ENCODE results near the gene GNG13. TPM values are rescaled to one million over a fixed set of nuclear protein-coding genes. Genes with fewer than 3 reads are reported as not detected.
A peak's percentile ranks its signal among the peaks of the same experiment; 100 is the strongest.

The GNG13 gene
- total RNA-seq, 1 donor from 2014 or later = not detected

DNA sequence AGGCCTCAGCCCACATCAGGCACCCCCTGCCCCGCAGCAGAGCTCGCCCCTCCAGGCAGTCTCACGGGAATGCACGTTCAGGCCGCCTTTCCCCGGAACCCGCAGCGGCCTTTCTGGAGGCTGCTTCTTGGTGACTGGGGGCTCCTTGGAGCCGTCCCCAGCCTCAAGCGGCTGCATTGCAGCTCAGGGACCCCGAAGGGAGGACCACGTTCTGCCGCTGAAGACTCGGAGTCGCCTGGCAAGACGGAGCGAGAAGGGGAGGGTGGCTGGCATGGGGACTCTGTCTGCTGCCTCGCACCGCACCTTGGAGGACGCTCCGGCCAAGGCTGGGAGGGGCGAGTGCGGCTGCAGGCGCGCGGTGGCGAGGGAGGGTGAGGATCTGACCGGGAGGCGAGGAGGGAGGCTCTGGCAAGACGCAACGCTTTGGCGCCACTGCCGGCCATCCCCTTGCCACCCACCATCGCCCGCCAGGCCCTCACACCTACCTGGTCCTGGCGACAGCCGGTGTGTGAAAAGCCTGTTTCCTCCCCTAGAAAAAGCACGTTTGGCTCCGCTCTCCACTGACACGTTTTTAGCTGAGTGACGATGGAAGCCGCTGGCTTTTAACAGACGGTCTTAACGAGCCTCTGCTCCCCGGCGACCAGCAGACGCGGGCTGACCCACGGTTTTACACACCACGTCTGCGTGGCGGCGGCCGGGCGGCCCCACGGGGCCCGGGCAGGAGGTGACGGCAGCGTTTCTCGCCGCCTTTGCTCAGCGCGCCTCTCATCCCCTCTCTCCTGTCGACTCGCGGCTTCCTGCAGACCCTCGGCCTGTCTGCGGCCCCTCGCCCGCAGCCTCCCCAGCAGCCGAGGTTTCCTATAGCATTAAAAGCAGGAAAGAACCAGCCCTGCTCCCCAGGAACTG lies 16.7 kb upstream of the GNG13 start:
- Histone ChIP-seq H3K79me2 (ENCODE audit: insufficient read depth, low read length) (no peaks in the 10 kb centered on the region), H3K4me1 (ENCODE audit: insufficient read depth, low read length) (peaks cover 11% of the 10 kb centered on the region), H3K9ac (ENCODE audit: low read length) (no peak overlapping the region), H3K36me3 (ENCODE audit: insufficient read depth, low read length) (no peaks in the 10 kb centered on the region), H3K4me3 (ENCODE audit: insufficient read depth, low read depth, low read length) (no peak overlapping the region), H4K20me1 (ENCODE audit: insufficient read depth, low read length) (no peaks in the 10 kb centered on the region), H3K4me2 (ENCODE audit: low read length) (no peak overlapping the region), H2AFZ (ENCODE audit: low read depth, low read length) (no peak overlapping the region), H3K27me3 (ENCODE audit: insufficient read depth, low read length) (peaks cover 28% of the 10 kb centered on the region), H3K9me3 (ENCODE audit: insufficient read depth, low read depth, low read length) (peaks cover 4% of the 10 kb centered on the region), H3K27ac (ENCODE audit: low read depth, low read length) (no peak overlapping the region)
- H3K4me3 Mint-ChIP-seq (ENCODE audit: unreplicated experiment) = no peak overlapping the region
- H3K27me3 Mint-ChIP-seq (ENCODE audit: low read depth, unreplicated experiment) = peaks cover 23% of the 10 kb centered on the region
- DNase-seq (ENCODE audit: low read depth) (no peak), FAIRE-seq (no peak)
- no peak overlapping the region for H3K27ac Mint-ChIP-seq (ENCODE audit: unreplicated experiment)
- peak; percentile 21 for TF ChIP-seq EZH2 (IDR thresholded peaks at IDR 0.05; ENCODE audit: insufficient read depth, low read length)
- TF ChIP-seq, protein P1, sequence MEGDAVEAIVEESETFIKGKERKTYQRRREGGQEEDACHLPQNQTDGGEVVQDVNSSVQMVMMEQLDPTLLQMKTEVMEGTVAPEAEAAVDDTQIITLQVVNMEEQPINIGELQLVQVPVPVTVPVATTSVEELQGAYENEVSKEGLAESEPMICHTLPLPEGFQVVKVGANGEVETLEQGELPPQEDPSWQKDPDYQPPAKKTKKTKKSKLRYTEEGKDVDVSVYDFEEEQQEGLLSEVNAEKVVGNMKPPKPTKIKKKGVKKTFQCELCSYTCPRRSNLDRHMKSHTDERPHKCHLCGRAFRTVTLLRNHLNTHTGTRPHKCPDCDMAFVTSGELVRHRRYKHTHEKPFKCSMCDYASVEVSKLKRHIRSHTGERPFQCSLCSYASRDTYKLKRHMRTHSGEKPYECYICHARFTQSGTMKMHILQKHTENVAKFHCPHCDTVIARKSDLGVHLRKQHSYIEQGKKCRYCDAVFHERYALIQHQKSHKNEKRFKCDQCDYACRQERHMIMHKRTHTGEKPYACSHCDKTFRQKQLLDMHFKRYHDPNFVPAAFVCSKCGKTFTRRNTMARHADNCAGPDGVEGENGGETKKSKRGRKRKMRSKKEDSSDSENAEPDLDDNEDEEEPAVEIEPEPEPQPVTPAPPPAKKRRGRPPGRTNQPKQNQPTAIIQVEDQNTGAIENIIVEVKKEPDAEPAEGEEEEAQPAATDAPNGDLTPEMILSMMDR (IDR thresholded peaks at IDR 0.05; ENCODE audit: insufficient read depth, low read depth, low read length) = no peak
- peaks cover 5% of the 10 kb centered on the region for H3K4me1 Mint-ChIP-seq (ENCODE audit: low read depth, unreplicated experiment)
- no peaks in the 10 kb centered on the region for H3K36me3 Mint-ChIP-seq (ENCODE audit: low read depth, unreplicated experiment)
- H3K9me3 Mint-ChIP-seq (ENCODE audit: unreplicated experiment) = peaks cover 4% of the 10 kb centered on the region

DNA sequence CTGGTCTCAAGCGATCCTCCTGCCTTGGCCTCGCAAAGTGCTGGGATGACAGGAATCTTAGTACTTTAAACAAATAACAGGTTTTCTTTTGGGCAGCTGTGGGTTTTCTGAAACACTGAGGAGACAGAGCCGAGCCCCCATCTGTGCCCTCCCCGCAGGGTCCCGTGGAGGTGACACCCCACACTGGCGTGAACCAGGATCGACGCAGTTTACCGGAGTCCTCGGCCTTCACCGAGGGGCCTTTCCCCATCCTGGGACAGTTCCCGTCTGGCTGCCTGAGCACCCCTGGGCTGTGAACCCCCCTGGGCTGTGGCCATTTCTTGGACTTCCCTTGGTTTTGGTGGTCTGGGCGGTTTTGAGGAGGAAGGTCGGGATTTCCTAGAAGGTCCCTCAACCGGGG lies 15.3 kb upstream of the GNG13 start:
- no peaks in the 10 kb centered on the region for H3K36me3 Mint-ChIP-seq (ENCODE audit: low read depth, unreplicated experiment)
- H2AFZ ChIP-seq (ENCODE audit: low read depth, low read length) = no peak overlapping the region
- peaks cover 6% of the 10 kb centered on the region for H3K9me3 Mint-ChIP-seq (ENCODE audit: unreplicated experiment)
- peaks cover 25% of the 10 kb centered on the region for H3K27me3 ChIP-seq (ENCODE audit: insufficient read depth, low read length)
- H3K4me3 Mint-ChIP-seq (ENCODE audit: unreplicated experiment) = no peak overlapping the region
- FAIRE-seq (no peak), DNase-seq (ENCODE audit: low read depth) (no peak)
- H3K4me1 ChIP-seq (ENCODE audit: insufficient read depth, low read length) = peaks cover 11% of the 10 kb centered on the region
- peaks cover 4% of the 10 kb centered on the region for H3K9me3 ChIP-seq (ENCODE audit: insufficient read depth, low read depth, low read length)
- H3K79me2 ChIP-seq (ENCODE audit: insufficient read depth, low read length) = no peaks in the 10 kb centered on the region
- H4K20me1 ChIP-seq (ENCODE audit: insufficient read depth, low read length) = no peaks in the 10 kb centered on the region
- no peak overlapping the region for H3K4me3 ChIP-seq (ENCODE audit: insufficient read depth, low read depth, low read length)
- H3K4me2 ChIP-seq (ENCODE audit: low read length) = no peak overlapping the region
- H3K9ac ChIP-seq (ENCODE audit: low read length) = no peak overlapping the region
- no peak overlapping the region for H3K27ac ChIP-seq (ENCODE audit: low read depth, low read length)
- no peak overlapping the region for H3K27ac Mint-ChIP-seq (ENCODE audit: unreplicated experiment)
- TF ChIP-seq, protein P1 (IDR thresholded peaks at IDR 0.05; ENCODE audit: insufficient read depth, low read depth, low read length) = no peak
- no peak for TF ChIP-seq EZH2 (IDR thresholded peaks at IDR 0.05; ENCODE audit: insufficient read depth, low read length)
- H3K4me1 Mint-ChIP-seq (ENCODE audit: low read depth, unreplicated experiment) = peaks cover 5% of the 10 kb centered on the region
- H3K27me3 Mint-ChIP-seq (ENCODE audit: low read depth, unreplicated experiment) = peaks cover 16% of the 10 kb centered on the region
- no peaks in the 10 kb centered on the region for H3K36me3 ChIP-seq (ENCODE audit: insufficient read depth, low read length)

DNA sequence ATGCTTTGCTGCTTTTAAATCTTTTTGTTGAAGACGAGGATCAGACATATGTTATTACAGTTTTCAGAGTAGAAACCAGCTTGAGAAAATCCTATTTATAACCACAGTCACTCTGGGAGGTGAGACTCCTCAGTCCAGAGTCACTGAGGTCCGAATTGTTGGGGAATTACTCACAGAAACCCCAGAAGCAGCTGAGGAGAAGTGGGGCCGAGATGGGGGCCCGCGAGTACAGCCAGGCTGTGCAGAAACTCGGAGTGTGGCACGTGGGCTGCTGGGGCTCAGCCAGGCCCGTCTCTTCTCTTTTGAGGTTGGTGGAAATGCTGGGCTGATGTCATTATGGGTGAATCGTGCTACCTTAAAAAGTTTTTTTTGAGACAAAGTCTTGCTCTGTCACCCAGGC lies 14.4 kb upstream of the GNG13 start:
- H3K27ac ChIP-seq (ENCODE audit: low read depth, low read length) = no peak overlapping the region
- DNase-seq (ENCODE audit: low read depth) = peak; percentile 61

More for the DNA sequence above, 14.4 kb upstream of the GNG13 start:
- peaks cover 11% of the 10 kb centered on the region for H3K4me1 ChIP-seq (ENCODE audit: insufficient read depth, low read length)
- H3K4me2 ChIP-seq (ENCODE audit: low read length) = peak overlapping the region; percentile 47
- no peak overlapping the region for H3K9ac ChIP-seq (ENCODE audit: low read length)
- peaks cover 25% of the 10 kb centered on the region for H3K27me3 ChIP-seq (ENCODE audit: insufficient read depth, low read length)
- H3K4me3 ChIP-seq (ENCODE audit: insufficient read depth, low read depth, low read length) = no peak overlapping the region
- Mint-ChIP-seq H3K27me3 (ENCODE audit: low read depth, unreplicated experiment) (peaks cover 11% of the 10 kb centered on the region), H3K4me3 (ENCODE audit: unreplicated experiment) (peak overlapping the region; percentile 20), H3K36me3 (ENCODE audit: low read depth, unreplicated experiment) (no peaks in the 10 kb centered on the region), H3K4me1 (ENCODE audit: low read depth, unreplicated experiment) (peaks cover 5% of the 10 kb centered on the region), H3K27ac (ENCODE audit: unreplicated experiment) (peak overlapping the region; percentile 41), H3K9me3 (ENCODE audit: unreplicated experiment) (peaks cover 6% of the 10 kb centered on the region)
- H4K20me1 ChIP-seq (ENCODE audit: insufficient read depth, low read length) = no peaks in the 10 kb centered on the region
- H3K9me3 ChIP-seq (ENCODE audit: insufficient read depth, low read depth, low read length) = peaks cover 4% of the 10 kb centered on the region
- no peak overlapping the region for H2AFZ ChIP-seq (ENCODE audit: low read depth, low read length)
- no peaks in the 10 kb centered on the region for H3K36me3 ChIP-seq (ENCODE audit: insufficient read depth, low read length)
- FAIRE-seq = no peak
- no peak for TF ChIP-seq EZH2 (IDR thresholded peaks at IDR 0.05; ENCODE audit: insufficient read depth, low read length)
- TF ChIP-seq, protein P1 (IDR thresholded peaks at IDR 0.05; ENCODE audit: insufficient read depth, low read depth, low read length) = no peak
- no peaks in the 10 kb centered on the region for H3K79me2 ChIP-seq (ENCODE audit: insufficient read depth, low read length)

Measured in astrocyte (in vitro differentiated cells and primary cell).